Measurements from ENCODE around the gene LENG9.

The LENG9 gene

GRCh38 chr19:54458648-54459281 lies 4.8 kb downstream of the LENG9 start:
- TF ChIP-seq CTCF (conservative IDR thresholded peaks at IDR 0.05) = no peak
- no peak overlapping the region for H3K27ac ChIP-seq

GRCh38 chr19:54457773-54458647 lies 5.6 kb downstream of the LENG9 start:
- no peak overlapping the region for H3K27ac ChIP-seq
- TF ChIP-seq CTCF (conservative IDR thresholded peaks at IDR 0.05) = no peak

- no peak for TF ChIP-seq CTCF (conservative IDR thresholded peaks at IDR 0.05)
- H3K27ac ChIP-seq = no peak overlapping the region
Measured at GRCh38 chr19:54456423-54457373, 6.9 kb downstream of the LENG9 start.

- no peak overlapping the region for H3K27ac ChIP-seq
- TF ChIP-seq CTCF (conservative IDR thresholded peaks at IDR 0.05) = no peak
Measured at GRCh38 chr19:54455786-54456422, 7.7 kb downstream of the LENG9 start.

- no peak for TF ChIP-seq CTCF (conservative IDR thresholded peaks at IDR 0.05)
- no peak overlapping the region for H3K27ac ChIP-seq
Measured at GRCh38 chr19:54454781-54455675, 8.6 kb downstream of the LENG9 start.

- TF ChIP-seq CTCF (conservative IDR thresholded peaks at IDR 0.05) = no peak
- H3K27ac ChIP-seq = no peak overlapping the region
Measured at GRCh38 chr19:54453921-54454780, 9.4 kb downstream of the LENG9 start.

All from VCaP (cell line).